ENCODE results near the gene LDLRAP1.

DNA sequence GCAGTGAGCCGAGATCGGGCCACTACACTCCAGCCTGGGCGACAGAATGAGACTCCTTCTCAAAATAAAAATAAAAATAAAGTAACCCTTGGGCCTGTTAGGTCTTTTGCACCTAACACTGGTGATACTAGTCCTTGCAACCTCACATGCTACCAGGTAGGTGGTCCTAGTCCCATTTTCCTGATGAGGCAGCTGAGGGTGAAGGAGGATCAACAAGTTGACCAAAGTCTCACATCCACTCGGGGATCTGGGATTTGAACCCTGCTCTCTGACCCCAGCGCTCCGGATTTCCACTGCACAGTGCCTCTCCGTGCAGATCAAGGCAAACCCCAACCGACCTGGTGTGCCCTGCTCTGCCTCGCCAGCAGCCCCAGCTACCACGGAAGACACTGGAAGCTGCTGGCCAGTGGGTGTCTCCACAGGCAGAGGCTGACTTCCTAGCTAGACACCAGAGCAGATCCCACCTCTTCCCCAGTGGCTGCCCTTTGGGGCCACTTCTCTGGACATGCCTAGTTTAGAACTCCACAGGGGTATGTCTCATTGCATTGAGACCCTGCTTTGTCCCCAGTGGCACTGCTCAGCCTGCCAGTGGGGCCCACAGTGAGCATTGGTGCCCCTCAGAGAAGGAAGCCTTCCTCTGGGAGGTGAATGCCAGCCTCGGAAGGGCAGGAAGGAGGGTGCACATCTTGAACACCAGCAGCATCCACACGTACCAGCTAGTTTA, 27.6 kb downstream of the LDLRAP1 start:
- TF ChIP-seq SMC3 (conservative IDR thresholded peaks at IDR 0.05; ENCODE audit: poor library complexity) (no peak), EZH2 (IDR thresholded peaks at IDR 0.05; ENCODE audit: borderline replicate concordance, insufficient read depth, low read length, poor library complexity, severe bottlenecking) (no peak), TAF1 (IDR thresholded peaks at IDR 0.05; ENCODE audit: low read depth) (no peak), RAD21 (conservative IDR thresholded peaks at IDR 0.05) (no peak)
- TF ChIP-seq, protein P1, sequence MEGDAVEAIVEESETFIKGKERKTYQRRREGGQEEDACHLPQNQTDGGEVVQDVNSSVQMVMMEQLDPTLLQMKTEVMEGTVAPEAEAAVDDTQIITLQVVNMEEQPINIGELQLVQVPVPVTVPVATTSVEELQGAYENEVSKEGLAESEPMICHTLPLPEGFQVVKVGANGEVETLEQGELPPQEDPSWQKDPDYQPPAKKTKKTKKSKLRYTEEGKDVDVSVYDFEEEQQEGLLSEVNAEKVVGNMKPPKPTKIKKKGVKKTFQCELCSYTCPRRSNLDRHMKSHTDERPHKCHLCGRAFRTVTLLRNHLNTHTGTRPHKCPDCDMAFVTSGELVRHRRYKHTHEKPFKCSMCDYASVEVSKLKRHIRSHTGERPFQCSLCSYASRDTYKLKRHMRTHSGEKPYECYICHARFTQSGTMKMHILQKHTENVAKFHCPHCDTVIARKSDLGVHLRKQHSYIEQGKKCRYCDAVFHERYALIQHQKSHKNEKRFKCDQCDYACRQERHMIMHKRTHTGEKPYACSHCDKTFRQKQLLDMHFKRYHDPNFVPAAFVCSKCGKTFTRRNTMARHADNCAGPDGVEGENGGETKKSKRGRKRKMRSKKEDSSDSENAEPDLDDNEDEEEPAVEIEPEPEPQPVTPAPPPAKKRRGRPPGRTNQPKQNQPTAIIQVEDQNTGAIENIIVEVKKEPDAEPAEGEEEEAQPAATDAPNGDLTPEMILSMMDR (IDR thresholded peaks at IDR 0.05; ENCODE audit: poor library complexity, severe bottlenecking) = no peak
